ENCODE data around the gene CCDC34.

DNA sequence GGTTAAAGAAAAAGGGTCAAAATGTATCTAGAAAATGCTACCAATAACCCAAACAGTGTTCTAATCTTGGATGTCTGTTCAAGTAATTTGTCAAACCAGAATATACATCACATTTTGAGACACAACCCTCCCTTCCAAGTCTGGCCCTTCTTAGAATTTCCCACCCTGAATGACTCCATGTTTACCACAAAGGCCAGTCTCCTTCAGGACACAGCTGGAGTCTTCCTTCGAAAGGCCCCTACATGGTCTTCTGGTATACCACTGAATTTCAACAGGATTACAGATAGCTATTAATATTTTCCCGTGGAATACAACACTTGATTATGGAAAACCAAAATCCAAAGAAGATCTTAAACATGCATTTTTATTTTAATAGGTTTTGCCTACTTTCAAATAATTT lies 10.2 kb downstream of the CCDC34 start:
- TF ChIP-seq, protein P1, sequence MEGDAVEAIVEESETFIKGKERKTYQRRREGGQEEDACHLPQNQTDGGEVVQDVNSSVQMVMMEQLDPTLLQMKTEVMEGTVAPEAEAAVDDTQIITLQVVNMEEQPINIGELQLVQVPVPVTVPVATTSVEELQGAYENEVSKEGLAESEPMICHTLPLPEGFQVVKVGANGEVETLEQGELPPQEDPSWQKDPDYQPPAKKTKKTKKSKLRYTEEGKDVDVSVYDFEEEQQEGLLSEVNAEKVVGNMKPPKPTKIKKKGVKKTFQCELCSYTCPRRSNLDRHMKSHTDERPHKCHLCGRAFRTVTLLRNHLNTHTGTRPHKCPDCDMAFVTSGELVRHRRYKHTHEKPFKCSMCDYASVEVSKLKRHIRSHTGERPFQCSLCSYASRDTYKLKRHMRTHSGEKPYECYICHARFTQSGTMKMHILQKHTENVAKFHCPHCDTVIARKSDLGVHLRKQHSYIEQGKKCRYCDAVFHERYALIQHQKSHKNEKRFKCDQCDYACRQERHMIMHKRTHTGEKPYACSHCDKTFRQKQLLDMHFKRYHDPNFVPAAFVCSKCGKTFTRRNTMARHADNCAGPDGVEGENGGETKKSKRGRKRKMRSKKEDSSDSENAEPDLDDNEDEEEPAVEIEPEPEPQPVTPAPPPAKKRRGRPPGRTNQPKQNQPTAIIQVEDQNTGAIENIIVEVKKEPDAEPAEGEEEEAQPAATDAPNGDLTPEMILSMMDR (IDR thresholded peaks at IDR 0.05; ENCODE audit: insufficient read depth, low read length), result no peak
- TF ChIP-seq GABPA (IDR thresholded peaks at IDR 0.05; ENCODE audit: low read depth), result no peak
- no peak for TF ChIP-seq REST (IDR thresholded peaks at IDR 0.05; ENCODE audit: insufficient replicate concordance, low read depth)

Data from HL-60 (cell line).